Measurements from ENCODE around the gene CENPP. TPM values are rescaled to one million over a fixed set of nuclear protein-coding genes. Genes with fewer than 3 reads are reported as not detected.

Gene CENPP
- polyA plus RNA-seq, 2 of the 4 experiments (the other 2 are of a cell fraction) = 7.2 to 13.4 TPM

- 95% methylated on average over 11 of the region's 11 CpGs for WGBS (ENCODE audit: missing lambda C conversion rate)
- CTCF ChIA-PET = interaction anchor here (0.6 to 1.6 kb wide), 5 partner anchors 12 to 1681 kb away, joined by 3 to 12 read pairs (median 3); no protein-coding TSS in a partner anchor
These were observed 322.1 kb downstream of the CENPP start for GRCh38 chr9:92647671-92648473.

DNA sequence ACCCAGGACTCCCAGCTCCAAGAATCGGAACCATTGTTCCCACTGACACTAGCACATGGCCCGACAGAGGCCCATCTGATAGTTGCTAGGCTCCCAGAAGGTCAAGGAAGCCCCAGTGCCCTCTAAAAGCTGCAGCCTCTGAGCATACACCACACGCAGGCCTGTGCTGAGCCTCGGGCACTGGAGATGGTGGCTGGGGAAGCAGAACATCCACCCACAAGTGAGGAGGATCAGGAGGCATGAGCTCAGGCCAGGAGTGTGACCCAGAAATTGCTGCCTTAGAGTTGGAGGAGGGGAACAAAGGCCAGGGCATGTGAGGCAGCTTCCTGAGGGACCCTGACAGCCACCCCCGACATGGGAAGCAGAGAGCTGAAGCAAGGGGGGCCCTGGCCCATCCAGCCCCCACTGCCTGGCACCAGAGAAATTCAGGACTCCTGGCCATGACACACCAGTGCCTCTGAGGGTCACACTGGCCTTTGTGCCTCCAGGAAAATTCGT is 322.8 kb downstream of the CENPP start:
- TF ChIP-seq SREBF2 (IDR thresholded peaks at IDR 0.05) = no peak
- no peak for TF ChIP-seq CHD4 (IDR thresholded peaks at IDR 0.05; ENCODE audit: borderline replicate concordance)
- TF ChIP-seq, protein P1, sequence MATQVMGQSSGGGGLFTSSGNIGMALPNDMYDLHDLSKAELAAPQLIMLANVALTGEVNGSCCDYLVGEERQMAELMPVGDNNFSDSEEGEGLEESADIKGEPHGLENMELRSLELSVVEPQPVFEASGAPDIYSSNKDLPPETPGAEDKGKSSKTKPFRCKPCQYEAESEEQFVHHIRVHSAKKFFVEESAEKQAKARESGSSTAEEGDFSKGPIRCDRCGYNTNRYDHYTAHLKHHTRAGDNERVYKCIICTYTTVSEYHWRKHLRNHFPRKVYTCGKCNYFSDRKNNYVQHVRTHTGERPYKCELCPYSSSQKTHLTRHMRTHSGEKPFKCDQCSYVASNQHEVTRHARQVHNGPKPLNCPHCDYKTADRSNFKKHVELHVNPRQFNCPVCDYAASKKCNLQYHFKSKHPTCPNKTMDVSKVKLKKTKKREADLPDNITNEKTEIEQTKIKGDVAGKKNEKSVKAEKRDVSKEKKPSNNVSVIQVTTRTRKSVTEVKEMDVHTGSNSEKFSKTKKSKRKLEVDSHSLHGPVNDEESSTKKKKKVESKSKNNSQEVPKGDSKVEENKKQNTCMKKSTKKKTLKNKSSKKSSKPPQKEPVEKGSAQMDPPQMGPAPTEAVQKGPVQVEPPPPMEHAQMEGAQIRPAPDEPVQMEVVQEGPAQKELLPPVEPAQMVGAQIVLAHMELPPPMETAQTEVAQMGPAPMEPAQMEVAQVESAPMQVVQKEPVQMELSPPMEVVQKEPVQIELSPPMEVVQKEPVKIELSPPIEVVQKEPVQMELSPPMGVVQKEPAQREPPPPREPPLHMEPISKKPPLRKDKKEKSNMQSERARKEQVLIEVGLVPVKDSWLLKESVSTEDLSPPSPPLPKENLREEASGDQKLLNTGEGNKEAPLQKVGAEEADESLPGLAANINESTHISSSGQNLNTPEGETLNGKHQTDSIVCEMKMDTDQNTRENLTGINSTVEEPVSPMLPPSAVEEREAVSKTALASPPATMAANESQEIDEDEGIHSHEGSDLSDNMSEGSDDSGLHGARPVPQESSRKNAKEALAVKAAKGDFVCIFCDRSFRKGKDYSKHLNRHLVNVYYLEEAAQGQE (IDR thresholded peaks at IDR 0.05) = no peak
- TF ChIP-seq POLR2AphosphoS2 (conservative IDR thresholded peaks at IDR 0.05; ENCODE audit: low read length) = no peak
- no peak for TF ChIP-seq POLR2A (IDR thresholded peaks at IDR 0.05; ENCODE audit: low read length)
- TF ChIP-seq, protein P2, sequence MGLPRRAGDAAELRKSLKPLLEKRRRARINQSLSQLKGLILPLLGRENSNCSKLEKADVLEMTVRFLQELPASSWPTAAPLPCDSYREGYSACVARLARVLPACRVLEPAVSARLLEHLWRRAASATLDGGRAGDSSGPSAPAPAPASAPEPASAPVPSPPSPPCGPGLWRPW (IDR thresholded peaks at IDR 0.05) = no peak
- no peak for TF ChIP-seq RARB (CRISPR knock-in tag; IDR thresholded peaks at IDR 0.05)
- TF ChIP-seq HMGXB4 (CRISPR knock-in tag; IDR thresholded peaks at IDR 0.05; ENCODE audit: borderline replicate concordance) = no peak
- no peak for TF ChIP-seq CBX2 (IDR thresholded peaks at IDR 0.05; ENCODE audit: borderline replicate concordance, low read depth)
- TF ChIP-seq MAZ (IDR thresholded peaks at IDR 0.05; ENCODE audit: borderline replicate concordance, low read depth, low read length) = no peak
- no peak for TF ChIP-seq RFX5 (IDR thresholded peaks at IDR 0.05)
- no peak for TF ChIP-seq NR3C1 (IDR thresholded peaks at IDR 0.05)
- TF ChIP-seq, protein P3, sequence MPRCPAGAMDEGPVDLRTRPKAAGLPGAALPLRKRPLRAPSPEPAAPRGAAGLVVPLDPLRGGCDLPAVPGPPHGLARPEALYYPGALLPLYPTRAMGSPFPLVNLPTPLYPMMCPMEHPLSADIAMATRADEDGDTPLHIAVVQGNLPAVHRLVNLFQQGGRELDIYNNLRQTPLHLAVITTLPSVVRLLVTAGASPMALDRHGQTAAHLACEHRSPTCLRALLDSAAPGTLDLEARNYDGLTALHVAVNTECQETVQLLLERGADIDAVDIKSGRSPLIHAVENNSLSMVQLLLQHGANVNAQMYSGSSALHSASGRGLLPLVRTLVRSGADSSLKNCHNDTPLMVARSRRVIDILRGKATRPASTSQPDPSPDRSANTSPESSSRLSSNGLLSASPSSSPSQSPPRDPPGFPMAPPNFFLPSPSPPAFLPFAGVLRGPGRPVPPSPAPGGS (IDR thresholded peaks at IDR 0.05) = no peak
- ChIA-PET POLR2A (no interaction called here), CTCF (interaction anchor here (0.6 to 1.6 kb wide), 6 partner anchors 13 to 1681 kb away, joined by 3 to 12 read pairs (median 3); no protein-coding TSS in a partner anchor)
- 94% methylated on average over 5 of the region's 6 CpGs for WGBS (ENCODE audit: missing lambda C conversion rate)
- Histone ChIP-seq H3K4me1 (no peaks in the 10 kb centered on the region), H3K9me3 (no peaks in the 10 kb centered on the region), H3K4me2 (no peak overlapping the region), H3K4me3 (no peak overlapping the region), H3K27ac (no peak overlapping the region)
- ATAC-seq = no peak
- DNase-seq (ENCODE audit: low read depth in 1 of 2, low spot score in 1 of 2) = no peak
- FAIRE-seq = no peak

More at GRCh38 chr9:92647671-92648473, 322.1 kb downstream of the CENPP start:
- no peak overlapping the region for H3K27ac ChIP-seq
- POLR2A ChIA-PET = no interaction called here
- ATAC-seq (no peak), FAIRE-seq (no peak), DNase-seq (ENCODE audit: low read depth in 1 of 2, low spot score in 1 of 2) (no peak)
- no peaks in the 10 kb centered on the region for H3K4me1 ChIP-seq
- TF ChIP-seq ZNF302 (CRISPR knock-in tag; IDR thresholded peaks at IDR 0.05) (no peak), EP300 (IDR thresholded peaks at IDR 0.05) (no peak), RCOR1 (IDR thresholded peaks at IDR 0.05; ENCODE audit: low read depth, low read length) (no peak), JUNB (IDR thresholded peaks at IDR 0.05) (no peak), CHD2 (IDR thresholded peaks at IDR 0.05; ENCODE audit: low read length, partially characterized antibody) (no peak), POLR2A (IDR thresholded peaks at IDR 0.05; ENCODE audit: low read length) (no peak), BHLHE40 (IDR thresholded peaks at IDR 0.05; ENCODE audit: low read depth, low read length) (no peak), ZSCAN20 (CRISPR knock-in tag; IDR thresholded peaks at IDR 0.05) (no peak), CHD4 (IDR thresholded peaks at IDR 0.05; ENCODE audit: borderline replicate concordance) (no peak), NR3C1 (IDR thresholded peaks at IDR 0.05) (no peak), USF2 (IDR thresholded peaks at IDR 0.05) (no peak), TP53 (CRISPR knock-in tag; IDR thresholded peaks at IDR 0.05) (no peak), PHF8 (IDR thresholded peaks at IDR 0.05; ENCODE audit: borderline replicate concordance, low read depth) (no peak), JUN (IDR thresholded peaks at IDR 0.05) (no peak), TFCP2L1 (CRISPR knock-in tag; IDR thresholded peaks at IDR 0.05) (no peak)
- TF ChIP-seq, protein P2 (IDR thresholded peaks at IDR 0.05) = no peak
- no peak overlapping the region for H3K4me3 ChIP-seq
- no peak overlapping the region for H3K4me2 ChIP-seq
- H3K9me3 ChIP-seq = no peaks in the 10 kb centered on the region

All from A549 (cell line).